Immature natural killer cell (primary cell): Measurements from ENCODE around the gene LPAR2. TPM values are rescaled to one million over a fixed set of nuclear protein-coding genes. Genes with fewer than 3 reads are reported as not detected.
A peak's percentile ranks its signal among the peaks of the same experiment; 100 is the strongest.

Experiments
- DNase-seq, 3 donors: peaks; one replicate each; pipeline ENCODE4 v3.0.0; 2022; ENCODE audit warnings: mixed read lengths in 1 of 3
- H3K27ac Mint-ChIP-seq, 6 donors: one replicate each; pipeline ENCODE4 v1.8.0; 2020; ENCODE audit warnings: mixed read lengths in 6 of 6, mild to moderate bottlenecking in 5 of 6, inconsistent platforms in 4 of 6, moderate library complexity in 3 of 6
- H3K27me3 Mint-ChIP-seq, 3 donors: one replicate each; pipeline ENCODE4 v1.8.0; 2020 to 2021; ENCODE audit warnings: low read depth in 3 of 3, mild to moderate bottlenecking in 3 of 3, mixed read lengths in 3 of 3, moderate library complexity in 3 of 3, inconsistent platforms in 1 of 3
- H3K36me3 Mint-ChIP-seq, 3 donors: one replicate each; pipeline ENCODE4 v1.8.0; 2020; ENCODE audit warnings: mixed read lengths in 3 of 3, inconsistent platforms in 2 of 3, mild to moderate bottlenecking in 2 of 3
- H3K4me1 Mint-ChIP-seq, 2 donors: one replicate each; pipeline ENCODE4 v1.8.0; 2020; ENCODE audit warnings: inconsistent platforms in 2 of 2, mild to moderate bottlenecking in 2 of 2, mixed read lengths in 2 of 2, moderate library complexity in 1 of 2
- H3K4me3 Mint-ChIP-seq, 5 donors: one replicate each; pipeline ENCODE4 v1.8.0; 2020; ENCODE audit warnings: mild to moderate bottlenecking in 5 of 5, mixed read lengths in 5 of 5, inconsistent platforms in 3 of 5, moderate library complexity in 3 of 5
- H3K9me3 Mint-ChIP-seq, 6 donors: one replicate each; pipeline ENCODE4 v1.8.0; 2020; ENCODE audit warnings: mild to moderate bottlenecking in 6 of 6, mixed read lengths in 6 of 6, inconsistent platforms in 4 of 6, moderate library complexity in 3 of 6
- polyA plus RNA-seq, 3 donors: library from polyadenylated mRNA; unstranded; fragments of 300-500 nt; fragmentation: Illumina TruSeq; gene quantifications; one replicate each; pipeline ENCODE4 v1.2.3, GENCODE V29; 2021

The LPAR2 gene
- polyA plus RNA-seq, 3 donors from 2014 or later = 3.8 to 5.9 (median 4.6) TPM

DNA sequence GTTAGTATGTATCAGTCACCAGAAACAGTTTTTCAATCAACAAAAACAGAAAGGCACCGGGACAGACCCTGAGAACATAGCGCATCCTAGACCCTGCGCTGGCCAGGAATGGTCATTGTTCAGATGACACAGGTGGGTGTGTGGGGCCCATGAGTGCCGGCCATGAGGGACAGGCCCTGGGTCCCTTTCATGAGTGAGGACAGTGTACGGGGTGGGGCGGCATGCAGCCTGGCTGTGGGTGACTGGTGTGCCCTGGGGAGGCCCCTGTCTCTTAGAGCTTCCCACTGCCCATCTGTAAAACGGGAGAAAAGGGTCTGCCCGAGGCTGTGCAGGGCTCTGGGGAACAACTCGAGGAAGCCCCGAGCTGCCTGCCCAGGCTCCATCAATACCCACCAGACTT, 35.3 kb downstream of the LPAR2 start:
- Mint-ChIP-seq H3K4me3 (no peak overlapping the region), H3K9me3 (no peaks in the 10 kb centered on the region), H3K36me3 (peaks cover 0 to 4% (median 0%) of the 10 kb centered on the region in 3 donors), H3K4me1 (peaks cover 8 to 18% of the 10 kb centered on the region in 2 donors), H3K27ac (peak overlapping the region in 2 of 6 donors; percentile 39 to 81), H3K27me3 (peaks cover 0 to under 1% (median 0%) of the 10 kb centered on the region in 3 donors)
- no peak for DNase-seq

DNA sequence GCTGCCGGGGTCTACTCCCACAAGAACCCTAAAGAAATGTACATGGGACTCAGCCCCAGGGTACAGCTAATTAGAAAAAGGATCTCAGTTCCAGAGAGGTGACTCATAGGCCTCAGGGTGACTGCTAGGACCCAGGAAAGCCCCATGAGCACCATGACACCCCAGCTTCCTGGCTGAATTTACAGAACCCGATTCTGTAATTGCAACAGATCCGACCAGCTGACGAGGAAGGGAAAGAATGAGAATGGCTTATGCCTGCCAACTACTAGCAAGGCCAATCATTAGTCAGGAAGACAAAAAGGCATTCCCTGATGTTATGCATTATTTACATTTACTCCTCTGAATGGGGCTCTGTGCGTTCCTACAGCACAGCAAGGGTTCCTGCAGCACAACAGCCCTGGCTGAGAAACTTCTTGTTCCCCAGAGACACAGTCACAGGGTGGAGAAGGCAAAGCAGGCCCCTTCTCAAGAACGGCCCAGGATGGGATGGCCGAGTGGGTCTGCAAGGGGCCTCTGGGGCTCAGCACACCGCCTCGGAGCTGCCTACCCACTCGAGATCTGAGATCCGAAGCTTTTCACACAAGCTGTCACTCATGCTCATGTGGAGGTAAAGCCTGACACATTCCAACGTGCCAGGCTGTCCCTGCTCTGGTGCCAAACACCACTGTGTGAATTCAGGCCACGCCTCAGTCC, 36.7 kb downstream of the LPAR2 start:
- DNase-seq = peak in 1 of 3 donors; percentile 57
- H3K36me3 Mint-ChIP-seq = peaks cover 0 to 4% (median 0%) of the 10 kb centered on the region in 3 donors
- no peaks in the 10 kb centered on the region for H3K27me3 Mint-ChIP-seq

DNA sequence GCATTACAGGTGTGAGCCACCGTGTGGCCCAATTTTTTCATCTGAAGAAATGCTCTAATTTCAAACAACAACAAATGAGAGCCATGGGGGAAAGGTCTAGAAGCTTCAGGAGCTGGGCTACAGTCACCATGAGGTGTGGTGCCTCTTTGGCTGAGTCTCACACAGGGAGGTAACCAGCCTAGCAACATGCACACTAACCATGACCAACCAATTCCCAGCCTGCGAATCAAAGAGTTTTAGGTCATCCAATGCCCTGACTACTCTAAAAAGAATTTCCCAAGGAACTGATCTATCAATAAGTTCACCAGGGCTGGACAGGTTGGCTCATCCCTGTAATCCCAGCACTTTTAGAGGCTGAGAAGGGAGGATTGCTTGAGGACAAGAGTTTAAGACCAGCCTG, 39.5 kb downstream of the LPAR2 start:
- Mint-ChIP-seq H3K27ac (peak overlapping the region in 2 of 6 donors; percentile 67 to 83), H3K4me3 (peak overlapping the region in 1 of 5 donors; percentile 38), H3K36me3 (peaks cover 0 to 5% (median 0%) of the 10 kb centered on the region in 3 donors), H3K9me3 (no peaks in the 10 kb centered on the region), H3K4me1 (peaks cover 8 to 17% of the 10 kb centered on the region in 2 donors), H3K27me3 (peaks cover 0 to 2% (median 0%) of the 10 kb centered on the region in 3 donors)
- no peak for DNase-seq

More for the DNA sequence above, 36.7 kb downstream of the LPAR2 start:
- no peaks in the 10 kb centered on the region for H3K9me3 Mint-ChIP-seq
- peaks cover 8 to 17% of the 10 kb centered on the region in 2 donors for H3K4me1 Mint-ChIP-seq
- H3K4me3 Mint-ChIP-seq = peak overlapping the region in 2 of 5 donors; percentile 58 to 81
- peak overlapping the region in 5 of 6 donors; percentile 69 to 96 (median 74) for H3K27ac Mint-ChIP-seq

DNA sequence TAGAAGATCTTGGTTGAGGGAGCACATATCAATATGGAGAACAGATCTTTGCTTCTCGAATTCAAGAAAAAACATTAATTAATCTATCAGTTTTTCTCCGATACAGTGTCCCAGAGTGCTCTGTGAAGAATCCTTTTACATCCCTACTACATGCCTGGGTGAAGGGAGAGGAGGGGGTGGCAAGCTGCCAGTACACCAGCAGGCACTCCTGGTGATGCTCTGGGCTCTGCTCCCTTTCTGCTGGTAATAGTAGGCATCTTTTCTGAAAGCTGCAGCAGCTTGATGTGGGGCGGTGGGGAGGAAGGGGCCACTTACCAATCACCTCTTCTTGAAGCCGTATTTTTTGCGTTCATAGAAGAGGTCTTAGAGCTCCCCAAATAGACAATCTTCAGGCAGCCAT, 40.2 kb downstream of the LPAR2 start:
- Mint-ChIP-seq H3K4me1 (peaks cover 8 to 17% of the 10 kb centered on the region in 2 donors), H3K4me3 (no peak overlapping the region), H3K9me3 (no peaks in the 10 kb centered on the region), H3K27ac (peak overlapping the region in 3 of 6 donors; percentile 18 to 73 (median 23)), H3K27me3 (peaks cover 0 to 2% (median 0%) of the 10 kb centered on the region in 3 donors), H3K36me3 (peaks cover 0 to 5% (median 0%) of the 10 kb centered on the region in 3 donors)
- no peak for DNase-seq

DNA sequence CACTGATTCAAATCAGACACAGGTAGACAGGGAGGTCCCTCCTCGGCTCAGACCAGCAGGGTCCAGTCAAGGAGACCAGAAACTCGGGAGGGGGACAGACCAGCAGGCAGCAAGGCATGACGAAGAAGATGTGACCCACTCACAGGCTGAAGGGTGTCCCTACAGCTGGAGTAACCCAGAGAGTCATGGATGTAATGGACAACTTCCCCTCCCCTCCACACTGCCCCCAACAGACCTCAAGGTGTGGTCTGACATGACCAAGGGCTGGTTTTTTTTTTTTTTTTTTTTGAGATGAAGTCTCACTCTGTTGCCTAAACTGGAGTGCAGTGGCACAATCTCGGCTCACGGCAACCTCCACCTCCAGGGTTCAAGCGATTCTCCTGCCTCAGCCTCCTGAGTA, 43.7 kb downstream of the LPAR2 start:
- H3K27me3 Mint-ChIP-seq = peaks cover 0 to 2% (median 0%) of the 10 kb centered on the region in 3 donors
- H3K4me3 Mint-ChIP-seq = no peak overlapping the region
- no peak for DNase-seq
- H3K36me3 Mint-ChIP-seq = peaks cover 0 to 5% (median 0%) of the 10 kb centered on the region in 3 donors
- peaks cover 0 to 4% of the 10 kb centered on the region in 2 donors for H3K4me1 Mint-ChIP-seq
- no peak overlapping the region for H3K27ac Mint-ChIP-seq
- H3K9me3 Mint-ChIP-seq = no peaks in the 10 kb centered on the region

DNA sequence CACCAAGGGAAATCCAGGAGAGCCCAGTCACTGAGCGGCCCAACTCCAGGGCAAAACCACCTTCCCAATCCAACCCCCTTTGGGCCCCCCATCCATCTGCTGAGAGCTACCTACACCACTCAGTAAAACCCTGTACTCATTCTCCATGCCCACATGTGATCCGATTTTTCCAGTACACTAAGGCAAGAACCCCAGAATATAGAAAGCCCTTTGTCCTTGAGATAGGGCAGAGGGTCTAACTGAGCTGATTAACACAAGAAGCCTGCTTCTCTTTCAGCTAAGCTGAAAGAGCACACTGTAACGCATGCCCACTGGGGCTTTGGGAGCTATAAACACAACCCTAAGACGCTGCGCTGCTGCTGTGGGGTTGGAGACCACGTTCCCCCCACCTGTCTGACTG, 45.5 kb downstream of the LPAR2 start:
- Mint-ChIP-seq H3K27me3 (peaks cover 0 to 2% (median 0%) of the 10 kb centered on the region in 3 donors), H3K27ac (peak overlapping the region in 2 of 6 donors; percentile 25 to 28), H3K36me3 (peaks cover 0 to 5% (median 0%) of the 10 kb centered on the region in 3 donors), H3K9me3 (no peaks in the 10 kb centered on the region), H3K4me3 (no peak overlapping the region), H3K4me1 (no peaks in the 10 kb centered on the region)
- DNase-seq = no peak

DNA sequence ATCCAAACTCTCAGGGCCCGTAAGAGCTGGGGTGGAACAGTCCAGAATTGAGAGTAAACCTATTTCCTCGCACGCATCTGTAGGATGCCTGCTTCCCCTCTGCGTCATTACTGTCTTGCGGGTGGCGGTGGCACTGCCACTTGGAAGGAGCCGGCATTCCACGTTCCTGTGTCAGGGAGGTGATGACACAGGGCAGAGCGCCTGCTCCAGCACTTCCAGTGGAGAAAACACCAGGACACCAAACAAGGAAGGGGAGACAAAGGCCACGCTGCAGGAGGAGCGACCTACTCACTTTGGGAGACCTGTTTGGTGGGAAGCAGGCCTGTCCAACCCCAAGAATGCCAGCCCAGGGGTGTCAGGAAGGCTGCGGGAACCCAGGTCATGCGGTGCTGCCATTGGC, 46.6 kb downstream of the LPAR2 start:
- H3K9me3 Mint-ChIP-seq = no peaks in the 10 kb centered on the region
- H3K36me3 Mint-ChIP-seq = peaks cover 0 to 5% (median 0%) of the 10 kb centered on the region in 3 donors
- no peak overlapping the region for H3K4me3 Mint-ChIP-seq
- peaks cover 0 to 2% (median 0%) of the 10 kb centered on the region in 3 donors for H3K27me3 Mint-ChIP-seq
- DNase-seq = no peak
- no peaks in the 10 kb centered on the region for H3K4me1 Mint-ChIP-seq
- H3K27ac Mint-ChIP-seq = peak overlapping the region in 2 of 6 donors; percentile 31 to 33

DNA sequence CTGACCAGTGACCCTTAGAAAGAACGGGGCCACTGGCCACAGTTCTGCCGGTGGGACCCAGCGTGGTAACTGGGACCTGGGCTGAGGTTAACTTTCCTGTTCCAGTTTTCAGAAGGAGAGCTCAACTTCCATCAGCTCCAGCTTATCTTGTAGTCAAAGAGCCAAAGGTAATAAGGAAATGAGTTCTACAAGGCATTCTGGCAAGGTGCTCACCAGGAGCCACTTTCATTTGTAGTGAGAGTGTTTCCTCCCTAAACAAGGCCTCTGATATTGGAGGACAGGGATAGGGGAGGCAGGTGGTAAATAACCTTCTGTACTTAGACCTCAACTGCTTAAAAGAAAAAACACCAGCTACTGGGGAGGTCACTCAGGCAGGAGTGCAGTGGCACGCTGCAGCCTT, 47.6 kb downstream of the LPAR2 start:
- Mint-ChIP-seq H3K27ac (no peak overlapping the region), H3K27me3 (peaks cover 0 to 2% (median 0%) of the 10 kb centered on the region in 3 donors), H3K9me3 (no peaks in the 10 kb centered on the region), H3K4me3 (no peak overlapping the region), H3K4me1 (no peaks in the 10 kb centered on the region), H3K36me3 (peaks cover 0 to 1% (median 0%) of the 10 kb centered on the region in 3 donors)
- no peak for DNase-seq

DNA sequence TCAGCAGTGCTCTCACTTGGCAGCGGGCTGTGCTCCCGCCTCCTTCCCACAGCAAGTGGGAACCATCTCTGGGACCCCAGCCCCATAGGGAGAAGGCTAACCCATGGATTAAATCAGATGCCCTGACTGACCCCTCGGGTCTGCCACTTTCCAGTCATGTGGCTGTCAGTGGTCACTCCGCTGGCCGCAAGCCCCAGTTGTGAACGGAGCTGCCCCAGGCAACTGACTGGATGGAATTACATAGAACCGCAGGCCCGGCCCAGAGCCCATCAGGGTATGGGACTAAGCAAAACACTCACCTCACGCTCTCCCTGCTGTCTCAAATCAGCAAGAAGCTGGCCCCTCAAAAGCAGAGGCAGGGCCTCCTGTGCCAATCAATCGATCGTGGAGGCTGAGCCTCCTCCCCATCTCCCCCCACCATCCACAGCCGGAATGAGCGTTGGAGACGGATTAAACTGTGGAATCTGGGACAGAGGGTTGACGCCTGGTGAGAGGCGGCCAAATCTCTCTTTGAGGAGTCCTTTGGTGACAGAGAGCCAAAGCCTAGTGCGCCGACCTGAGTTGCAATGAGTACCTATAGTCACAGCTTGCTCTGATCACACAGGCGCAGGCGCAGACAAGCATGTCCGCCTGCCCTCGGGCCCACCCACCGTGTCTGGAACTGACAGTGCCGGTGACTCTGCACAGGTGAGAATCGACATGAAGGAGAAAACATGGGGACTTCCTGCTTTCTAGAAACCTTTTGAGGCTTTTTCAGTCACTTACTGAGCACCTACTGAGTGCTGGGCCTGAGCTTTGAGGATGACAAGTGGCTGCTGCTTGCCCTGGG, 48.3 kb downstream of the LPAR2 start:
- DNase-seq = no peak
- Mint-ChIP-seq H3K9me3 (no peaks in the 10 kb centered on the region), H3K36me3 (no peaks in the 10 kb centered on the region), H3K27me3 (no peaks in the 10 kb centered on the region), H3K4me1 (no peaks in the 10 kb centered on the region), H3K27ac (no peak overlapping the region), H3K4me3 (no peak overlapping the region)

DNA sequence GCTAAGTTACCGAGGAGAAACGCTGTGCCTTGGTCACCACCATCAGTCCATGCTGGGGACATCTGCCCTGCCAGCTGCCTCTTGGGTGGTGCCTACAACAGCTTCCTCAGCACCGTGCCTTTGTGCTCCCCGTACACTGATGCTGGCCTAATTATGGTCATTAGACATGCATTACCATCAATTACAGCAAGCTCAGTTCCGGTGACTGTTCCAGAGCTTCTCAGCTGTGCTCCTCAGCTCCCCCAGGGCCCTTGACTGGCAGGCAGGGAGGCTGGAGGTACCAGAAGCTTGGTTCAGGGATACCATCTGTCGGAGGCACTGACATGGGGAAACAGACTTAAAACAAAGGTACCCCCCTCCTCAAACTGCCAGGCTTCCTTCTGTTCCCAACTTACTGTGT, 49.8 kb downstream of the LPAR2 start:
- Mint-ChIP-seq H3K4me3 (no peak overlapping the region), H3K4me1 (no peaks in the 10 kb centered on the region), H3K36me3 (no peaks in the 10 kb centered on the region), H3K27ac (no peak overlapping the region), H3K27me3 (no peaks in the 10 kb centered on the region), H3K9me3 (no peaks in the 10 kb centered on the region)
- DNase-seq = no peak

DNA sequence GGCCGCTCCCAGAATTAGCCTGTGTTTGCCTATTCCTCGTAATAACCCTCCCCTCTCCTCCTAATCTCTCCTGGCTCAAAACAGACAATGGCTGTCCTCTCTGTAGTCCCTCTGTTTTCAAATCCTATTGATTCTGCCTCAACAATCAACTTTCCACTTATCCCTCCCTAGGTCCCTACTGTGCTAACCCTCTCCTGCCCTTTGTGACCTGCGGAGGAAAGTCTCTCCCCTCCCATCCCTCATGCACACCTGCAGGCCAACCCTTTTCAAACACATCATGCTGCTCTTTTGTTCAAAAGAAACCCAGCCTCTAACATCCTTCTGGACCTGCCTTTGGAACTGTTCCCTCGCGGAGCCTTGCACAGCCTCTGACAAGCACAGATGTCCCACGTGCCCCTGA, 52.6 kb downstream of the LPAR2 start:
- no peak for DNase-seq
- Mint-ChIP-seq H3K36me3 (no peaks in the 10 kb centered on the region), H3K4me1 (no peaks in the 10 kb centered on the region), H3K9me3 (no peaks in the 10 kb centered on the region), H3K4me3 (no peak overlapping the region), H3K27me3 (no peaks in the 10 kb centered on the region), H3K27ac (no peak overlapping the region)
